ENCODE results near the gene QSOX2. TPM values are rescaled to one million over a fixed set of nuclear protein-coding genes. Genes with fewer than 3 reads are reported as not detected.

The QSOX2 gene
- polyA plus RNA-seq, 1 experiment: 14.7 TPM

DNA sequence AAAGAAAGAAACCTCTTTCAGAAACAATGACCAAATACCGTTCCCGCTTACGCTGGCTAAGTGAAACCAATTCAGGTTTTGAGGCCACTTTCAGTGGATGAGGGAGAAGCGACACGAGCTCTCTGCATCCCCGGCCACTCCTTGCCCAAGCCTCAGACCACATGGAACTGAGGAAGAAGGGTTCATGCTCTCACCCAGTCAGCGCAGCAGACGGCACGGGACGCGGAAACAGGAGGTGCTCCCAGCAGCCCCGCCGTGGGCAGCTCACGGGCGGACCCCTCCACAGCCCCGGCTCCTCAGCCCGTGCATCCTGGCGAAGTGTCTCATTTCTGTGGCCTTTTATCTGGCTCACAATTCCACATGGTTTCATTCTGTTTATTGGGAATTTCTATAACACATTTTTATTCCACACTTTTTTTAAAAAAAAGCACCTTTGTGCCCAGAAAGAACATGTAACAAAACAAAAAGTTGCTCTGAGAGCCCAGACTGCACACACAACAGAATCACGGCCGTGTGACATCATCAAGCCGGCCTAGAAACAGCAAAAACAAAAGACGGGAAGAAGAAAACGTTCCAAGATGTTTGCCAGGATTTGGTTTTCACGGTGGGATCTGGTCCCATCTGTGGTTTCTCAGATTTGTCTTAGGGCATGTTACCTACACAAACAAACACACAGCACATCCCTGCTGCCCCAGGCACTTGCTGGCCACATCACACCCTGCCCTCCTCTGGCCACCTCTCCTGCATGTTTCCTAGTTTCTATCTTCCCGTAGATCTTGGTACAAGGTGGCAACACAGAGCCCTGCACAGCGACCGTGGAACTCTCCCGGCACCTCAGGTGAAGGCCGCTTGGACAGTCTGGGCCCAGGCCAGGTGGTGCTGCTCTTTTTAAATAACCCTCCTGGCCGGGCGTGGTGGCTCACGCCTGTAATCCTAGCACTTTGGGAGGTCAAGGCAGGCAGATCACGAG is 16.2 kb downstream of the QSOX2 start:
- CTCF ChIA-PET: interaction anchor here (1.0 to 1.2 kb wide), 2 partner anchors 14 to 59 kb away, joined by 3 read pairs; no protein-coding TSS in a partner anchor
- Histone ChIP-seq H3K27ac (ENCODE audit: low read depth, low read length) (peak overlapping the region; percentile 31), H3K27me3 (ENCODE audit: control insufficient read depth, insufficient read depth, low read length) (no peaks in the 10 kb centered on the region), H3K9me3 (ENCODE audit: control insufficient read depth, insufficient read depth, low read length) (no peaks in the 10 kb centered on the region), H3K4me3 (ENCODE audit: low read depth, low read length) (no peak overlapping the region)
- POLR2A ChIA-PET: no interaction called here
- DNase-seq (ENCODE audit: low read depth, low spot score): no peak
- TF ChIP-seq CTCF (IDR thresholded peaks at IDR 0.05; ENCODE audit: low read depth, low read length): no peak

DNA sequence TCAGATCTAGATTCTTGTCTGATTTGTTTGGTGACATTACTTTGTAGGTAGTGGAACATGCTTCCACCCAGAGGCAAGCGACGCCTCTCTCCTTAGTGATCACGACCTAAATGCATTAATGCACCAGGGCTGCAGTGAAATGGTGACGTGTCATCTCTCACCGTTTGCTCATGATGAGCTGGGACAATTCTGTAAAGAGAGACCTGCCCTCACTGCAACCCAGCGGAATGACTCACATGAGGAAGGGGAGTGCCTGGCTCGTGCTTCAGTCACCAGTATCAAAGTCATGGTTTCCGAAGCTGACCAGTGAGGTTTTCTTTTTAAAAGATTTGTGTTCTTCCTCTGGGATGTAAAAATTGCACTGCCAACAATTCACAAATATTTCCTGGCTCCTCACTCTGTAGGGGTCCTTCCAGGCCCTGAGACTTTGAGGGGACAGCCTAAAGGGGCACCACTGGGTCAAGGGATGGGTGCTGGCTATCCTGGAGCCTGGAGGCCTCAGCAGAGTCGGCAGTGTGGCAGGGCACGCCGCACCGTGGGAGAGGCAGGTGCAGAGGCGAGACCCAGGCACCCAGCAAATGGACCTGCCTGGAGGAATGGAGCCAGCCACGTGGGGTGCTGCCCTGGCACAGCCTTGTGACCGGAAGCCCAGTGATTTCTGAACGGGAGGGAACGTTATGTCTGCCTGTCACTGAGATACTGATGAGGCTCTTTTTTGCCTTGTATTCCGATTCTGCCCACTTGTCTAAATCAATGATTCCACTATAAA is 17.3 kb downstream of the QSOX2 start:
- Histone ChIP-seq H3K9me3 (ENCODE audit: control insufficient read depth, insufficient read depth, low read length) (no peaks in the 10 kb centered on the region), H3K27me3 (ENCODE audit: control insufficient read depth, insufficient read depth, low read length) (no peaks in the 10 kb centered on the region), H3K4me3 (ENCODE audit: low read depth, low read length) (no peak overlapping the region), H3K27ac (ENCODE audit: low read depth, low read length) (peak overlapping the region; percentile 71)
- ChIA-PET POLR2A (no interaction called here), CTCF (interaction anchor here (1.0 to 1.5 kb wide), 3 partner anchors 13 to 58 kb away, joined by 3 to 6 read pairs (median 3); no protein-coding TSS in a partner anchor)
- peak; percentile 32 for DNase-seq (ENCODE audit: low read depth, low spot score)
- TF ChIP-seq CTCF (IDR thresholded peaks at IDR 0.05; ENCODE audit: low read depth, low read length): no peak

DNA sequence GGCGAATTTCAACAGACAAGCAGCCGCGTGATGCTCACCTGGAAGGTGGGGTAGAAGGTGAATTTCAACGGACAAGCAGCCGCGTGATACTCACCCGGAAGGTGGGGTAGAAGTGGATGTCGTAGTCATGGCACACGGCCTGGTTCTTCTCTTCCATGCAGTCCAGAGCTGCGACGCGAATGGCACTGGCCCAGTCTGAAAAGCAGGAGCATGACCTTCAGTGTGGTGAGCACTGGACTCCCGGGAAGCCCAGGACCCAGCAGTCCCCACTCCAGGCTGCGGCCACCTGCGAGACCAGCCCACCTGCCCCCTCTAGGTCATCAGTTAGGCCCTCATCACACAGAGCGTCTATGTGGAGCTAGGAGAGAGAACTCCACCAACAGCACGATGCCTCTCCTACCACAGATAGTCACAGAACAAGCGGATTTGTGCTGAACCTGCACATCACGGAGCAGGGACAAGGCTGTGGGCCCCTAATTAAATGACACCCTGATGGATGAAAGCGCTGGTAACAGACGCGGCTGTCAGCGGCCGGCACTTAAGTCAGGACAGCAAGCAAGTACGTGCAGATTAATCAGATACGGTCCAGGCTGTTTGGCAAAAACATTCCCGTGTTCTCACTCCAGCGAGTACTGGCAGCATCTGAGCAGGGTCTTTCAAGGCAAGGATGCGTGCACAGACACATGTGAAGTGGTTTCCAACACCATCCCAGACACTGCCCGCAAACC is 18.8 kb downstream of the QSOX2 start:
- no peaks in the 10 kb centered on the region for H3K9me3 ChIP-seq (ENCODE audit: control insufficient read depth, insufficient read depth, low read length)
- H3K27me3 ChIP-seq (ENCODE audit: control insufficient read depth, insufficient read depth, low read length): no peaks in the 10 kb centered on the region
- no peak for DNase-seq (ENCODE audit: low read depth, low spot score)
- no peak for TF ChIP-seq CTCF (IDR thresholded peaks at IDR 0.05; ENCODE audit: low read depth, low read length)
- H3K27ac ChIP-seq (ENCODE audit: low read depth, low read length): no peak overlapping the region
- POLR2A ChIA-PET: no interaction called here
- CTCF ChIA-PET: interaction anchor here (1.1 to 2.5 kb wide), 4 partner anchors 9 to 21 kb away, joined by 3 to 10 read pairs (median 6); no protein-coding TSS in a partner anchor
- no peak overlapping the region for H3K4me3 ChIP-seq (ENCODE audit: low read depth, low read length)

DNA sequence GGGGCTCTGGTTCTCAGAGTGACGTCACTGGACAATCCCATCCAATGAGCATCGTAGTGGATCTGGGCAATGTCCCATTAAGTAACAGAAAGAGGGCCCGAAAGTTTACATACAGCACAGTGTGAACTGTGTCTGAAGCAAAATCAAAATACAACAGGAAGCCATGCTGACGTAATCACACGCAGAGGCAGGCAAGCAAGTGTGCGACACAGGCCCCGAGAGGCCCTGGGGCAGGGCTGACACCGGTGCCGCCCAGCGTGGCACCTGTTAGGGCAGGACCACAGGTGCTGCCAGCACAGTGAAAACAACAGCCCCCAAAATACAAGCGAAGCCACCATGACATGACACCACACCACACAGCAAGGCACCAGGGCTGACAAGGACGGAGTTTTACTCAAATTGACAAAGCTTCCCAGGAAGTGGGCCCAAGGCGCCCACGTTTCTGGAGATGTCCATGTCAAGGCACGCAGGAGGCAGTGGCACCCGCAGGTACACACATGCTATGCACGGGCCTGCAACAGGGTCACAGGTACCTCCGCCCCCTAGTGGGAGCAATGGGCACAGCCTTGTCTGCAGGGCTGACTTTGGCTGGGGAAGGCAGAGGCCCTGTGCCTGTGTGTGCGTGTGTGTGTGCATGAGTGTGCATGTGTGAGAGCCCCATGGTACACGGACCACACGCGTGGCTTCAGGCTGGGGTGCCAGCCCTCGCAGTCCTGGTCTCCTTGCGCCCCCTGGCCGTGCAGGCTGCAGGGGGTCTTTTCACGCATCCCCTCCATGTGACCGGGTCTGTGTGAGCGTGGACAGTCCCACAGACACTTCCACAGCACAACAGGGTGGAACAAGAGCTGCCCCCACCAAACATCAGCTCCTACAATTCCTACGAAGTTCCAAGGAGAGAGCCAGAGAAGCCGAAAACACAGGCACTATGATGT is 19.6 kb downstream of the QSOX2 start:
- CTCF ChIA-PET: interaction anchor here (1.0 to 2.5 kb wide), 6 partner anchors 8 to 57 kb away, joined by 3 to 10 read pairs (median 4); no protein-coding TSS in a partner anchor
- TF ChIP-seq CTCF (IDR thresholded peaks at IDR 0.05; ENCODE audit: low read depth, low read length): peak; percentile 86
- Histone ChIP-seq H3K9me3 (ENCODE audit: control insufficient read depth, insufficient read depth, low read length) (no peaks in the 10 kb centered on the region), H3K27me3 (ENCODE audit: control insufficient read depth, insufficient read depth, low read length) (no peaks in the 10 kb centered on the region), H3K4me3 (ENCODE audit: low read depth, low read length) (no peak overlapping the region), H3K27ac (ENCODE audit: low read depth, low read length) (no peak overlapping the region)
- POLR2A ChIA-PET: no interaction called here
- no peak for DNase-seq (ENCODE audit: low read depth, low spot score)

Data from AG04450 (cell line).